RKO (cell line): ENCODE measurements around the gene KRT12.
"Not testable (repeated sequence)": the region's sequence is repeated elsewhere in the genome, so short reads cannot be mapped to it uniquely, and the experiment has no call there.

Source experiments
- DNase-seq: peaks from one replicate; pipeline ENCODE4 v3.0.0-alpha.2; 2016; ENCODE audit warnings: low spot score

Gene KRT12

DNA sequence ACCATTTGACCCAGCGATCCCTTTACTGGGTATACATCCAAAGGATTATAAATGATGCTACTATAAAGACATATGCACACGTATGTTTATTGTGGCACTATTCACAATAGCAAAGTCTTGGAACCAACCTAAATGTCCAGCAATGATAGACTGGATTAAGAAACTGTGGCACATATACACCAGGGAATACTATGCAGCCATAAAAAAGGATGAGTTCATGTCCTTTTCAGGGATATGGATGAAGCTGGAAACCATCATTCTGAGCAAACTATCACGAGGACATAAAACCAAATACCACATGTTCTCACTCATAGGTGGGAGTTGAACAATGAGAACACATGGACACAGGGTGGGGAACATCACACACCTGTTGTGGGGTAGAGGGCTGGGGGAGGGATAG is 52.4 kb downstream of the KRT12 start:
- not testable (repeated sequence) for DNase-seq

DNA sequence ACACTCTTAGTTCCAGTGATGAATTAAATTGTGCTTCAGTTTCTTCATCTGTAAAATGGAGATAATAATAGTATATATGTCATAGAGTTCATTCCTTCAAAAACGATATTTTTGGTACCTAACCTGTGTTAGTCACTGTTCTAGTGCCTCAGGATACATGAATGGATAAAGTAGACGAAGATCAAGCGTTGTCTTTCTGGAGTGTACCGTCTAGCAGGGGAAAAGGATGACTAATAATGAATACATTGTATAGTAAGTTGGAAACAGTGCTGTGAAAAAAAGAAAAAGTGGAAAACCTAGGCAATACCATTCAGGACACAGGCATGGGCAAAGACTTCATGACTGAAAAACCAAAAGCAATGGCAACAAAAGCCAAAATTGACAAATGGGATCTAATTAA is 53.2 kb downstream of the KRT12 start:
- peak; percentile 10 for DNase-seq

DNA sequence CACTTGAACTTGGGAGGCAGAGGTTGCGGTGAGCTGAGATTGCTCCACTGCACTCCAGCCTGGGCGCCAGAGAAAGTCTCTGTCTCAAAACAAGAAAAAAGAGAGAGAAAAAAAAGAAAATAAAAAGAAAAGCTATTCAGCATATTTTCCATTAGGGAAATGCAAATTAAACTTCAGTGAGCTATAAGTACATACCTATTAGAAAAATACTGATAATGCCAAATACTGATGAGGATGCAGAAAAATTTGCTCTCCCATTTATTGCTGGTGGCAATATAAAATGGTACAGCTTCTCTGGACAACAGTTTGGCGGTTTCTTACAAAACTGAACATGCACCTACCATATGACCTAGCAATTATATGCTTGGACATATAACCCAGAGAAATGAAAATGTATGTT is 54.4 kb downstream of the KRT12 start:
- no peak for DNase-seq
